LNCAP (cell line): ENCODE data around the gene TM4SF18.
A peak's percentile ranks its signal among the peaks of the same experiment; 100 is the strongest.

Source experiments
- TF ChIP-seq, protein P1 (sequence below): fragments of 450-650 bp; IDR thresholded peaks from 2 replicates; pipeline ENCODE4 v1.5.1; 2017; ENCODE audit warnings: mild to moderate bottlenecking

The TM4SF18 gene

DNA sequence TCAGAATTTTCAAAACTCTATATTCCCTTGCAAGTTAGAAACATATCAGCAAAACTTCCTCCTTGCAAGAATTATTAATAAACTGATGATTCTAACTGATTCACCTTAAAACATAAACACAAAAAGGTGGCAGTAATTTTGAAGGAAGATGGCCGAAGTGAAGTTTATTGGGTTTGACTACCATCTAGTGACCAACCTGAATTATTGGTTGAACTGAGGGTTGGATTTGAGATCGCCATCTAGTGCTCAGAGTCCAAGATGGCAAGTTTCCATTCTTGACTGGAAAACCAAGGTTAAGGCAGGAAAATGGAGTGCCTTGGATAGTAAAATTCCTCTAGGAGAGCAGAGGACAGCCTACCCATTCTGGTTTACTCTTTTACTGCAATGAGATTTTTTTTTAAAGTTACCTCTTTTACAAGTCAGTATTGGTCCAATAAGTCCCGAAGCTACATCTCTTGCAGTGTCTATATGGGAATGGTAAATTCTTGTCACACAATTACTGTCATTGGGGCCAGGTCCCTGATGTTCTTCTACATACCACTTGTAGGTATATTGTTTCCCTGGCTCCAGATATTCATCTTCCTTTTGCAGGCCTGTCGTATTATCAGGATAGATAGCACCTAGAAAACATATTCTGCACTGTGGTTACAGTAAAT lies 60.2 kb downstream of the TM4SF18 start:
- TF ChIP-seq, protein P1, sequence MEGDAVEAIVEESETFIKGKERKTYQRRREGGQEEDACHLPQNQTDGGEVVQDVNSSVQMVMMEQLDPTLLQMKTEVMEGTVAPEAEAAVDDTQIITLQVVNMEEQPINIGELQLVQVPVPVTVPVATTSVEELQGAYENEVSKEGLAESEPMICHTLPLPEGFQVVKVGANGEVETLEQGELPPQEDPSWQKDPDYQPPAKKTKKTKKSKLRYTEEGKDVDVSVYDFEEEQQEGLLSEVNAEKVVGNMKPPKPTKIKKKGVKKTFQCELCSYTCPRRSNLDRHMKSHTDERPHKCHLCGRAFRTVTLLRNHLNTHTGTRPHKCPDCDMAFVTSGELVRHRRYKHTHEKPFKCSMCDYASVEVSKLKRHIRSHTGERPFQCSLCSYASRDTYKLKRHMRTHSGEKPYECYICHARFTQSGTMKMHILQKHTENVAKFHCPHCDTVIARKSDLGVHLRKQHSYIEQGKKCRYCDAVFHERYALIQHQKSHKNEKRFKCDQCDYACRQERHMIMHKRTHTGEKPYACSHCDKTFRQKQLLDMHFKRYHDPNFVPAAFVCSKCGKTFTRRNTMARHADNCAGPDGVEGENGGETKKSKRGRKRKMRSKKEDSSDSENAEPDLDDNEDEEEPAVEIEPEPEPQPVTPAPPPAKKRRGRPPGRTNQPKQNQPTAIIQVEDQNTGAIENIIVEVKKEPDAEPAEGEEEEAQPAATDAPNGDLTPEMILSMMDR, result peak; percentile 98

DNA sequence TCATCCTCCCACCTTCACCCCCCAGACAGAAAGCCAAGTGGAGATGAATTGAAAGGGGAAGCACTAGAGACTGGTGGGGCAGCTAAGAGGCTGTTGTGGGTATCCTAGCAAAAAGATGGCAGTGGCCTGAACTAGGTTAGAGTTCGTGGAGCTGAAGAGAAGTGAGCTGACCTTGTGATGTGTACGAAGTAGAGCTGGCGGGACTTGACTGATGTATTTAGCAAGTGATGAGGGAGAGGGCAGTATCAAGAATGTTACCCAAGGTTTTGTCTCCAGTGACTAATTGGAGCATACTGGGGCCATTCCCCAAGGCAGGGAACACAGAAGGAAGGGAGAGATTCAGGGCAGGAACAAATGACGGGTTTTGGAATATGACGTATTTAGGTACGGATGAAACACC lies 61.8 kb downstream of the TM4SF18 start:
- TF ChIP-seq, protein P1, result no peak

DNA sequence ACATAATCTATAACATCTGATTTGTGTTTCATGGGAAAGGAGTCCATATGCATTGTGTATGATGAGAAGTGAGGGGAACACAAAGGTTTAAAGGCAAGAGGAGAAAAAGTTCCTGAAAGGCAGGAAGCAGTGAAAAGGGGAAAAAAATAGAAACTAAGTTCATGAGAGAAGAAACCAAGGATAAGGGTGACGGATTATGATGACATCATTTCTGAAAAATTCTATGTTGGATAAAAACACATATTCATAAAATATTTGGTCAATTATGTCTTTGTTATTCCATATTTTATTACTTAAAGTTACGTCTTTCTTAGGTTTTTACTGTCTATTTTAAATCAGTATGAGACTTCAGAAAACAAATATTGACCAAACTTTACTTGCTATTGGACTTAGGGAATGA lies 63.3 kb downstream of the TM4SF18 start:
- TF ChIP-seq, protein P1, result no peak

DNA sequence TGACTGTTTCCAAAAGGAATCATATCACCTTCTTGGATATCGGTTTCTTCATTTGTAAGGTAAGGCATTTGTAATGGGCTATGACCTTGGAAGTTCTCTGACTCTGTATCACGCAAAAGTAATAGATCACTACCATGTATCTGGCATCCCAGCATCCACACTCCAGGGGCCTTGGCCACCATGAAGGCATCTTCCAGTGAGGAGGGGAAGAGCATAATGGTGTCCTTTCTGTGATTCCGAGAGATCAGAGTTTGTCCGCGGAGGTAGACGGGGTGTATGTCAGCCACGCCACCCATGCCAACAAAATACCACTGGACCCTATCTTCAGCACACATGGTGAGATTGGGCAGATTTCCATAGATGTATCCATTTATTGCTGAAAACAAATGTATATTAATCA lies 63.7 kb downstream of the TM4SF18 start:
- TF ChIP-seq, protein P1, result no peak
